H1 (cell line): Measurements from ENCODE around the gene GPC4. TPM values are rescaled to one million over a fixed set of nuclear protein-coding genes. Genes with fewer than 3 reads are reported as not detected.

Source experiments
- CTCF ChIA-PET: fragments of 300-600 bp; sonication (Branson Sonifier 250); formaldehyde crosslinking; loops from one replicate; lab custom pipeline; 2021; ENCODE audit not compliant: partially characterized antibody; lab: Charles Lee
- POLR2A ChIA-PET: fragments of 300-600 bp; sonication (Branson Sonifier 250); formaldehyde crosslinking; loops from one replicate; lab custom pipeline; 2021; ENCODE audit warnings: inconsistent platforms; ENCODE audit not compliant: partially characterized antibody; lab: Charles Lee
- DNase-seq, 2 experiments: peaks; one replicate each; pipeline versions ENCODE4 v3.0.0 to v3.0.0-alpha.2; 2010 to 2022; ENCODE audit warnings: low spot score in 2 of 2, low read depth in 1 of 2, mixed read lengths in 1 of 2
- FAIRE-seq: peaks from 2 replicates; lab custom pipeline; 2011; peaks lifted over from hg19 to GRCh38; lab: Jason Lieb, UNC
- H2AFZ ChIP-seq: 2 replicates; pipeline ENCODE4 v1.8.1; 2012; ENCODE audit warnings: low read length, inconsistent platforms
- H2AK5ac ChIP-seq: 2 replicates; pipeline ENCODE4 v1.6.1; 2013; ENCODE audit warnings: low read depth, low read length
- H2BK120ac ChIP-seq: replicated peaks from 2 replicates; pipeline ENCODE3; 2013; ENCODE audit warnings: low read depth, low read length, inconsistent platforms
- H2BK12ac ChIP-seq: 2 replicates; pipeline ENCODE4 v1.6.1; 2013; ENCODE audit warnings: low read depth, low read length
- H2BK15ac ChIP-seq: 2 replicates; pipeline ENCODE4 v1.6.1; 2013; ENCODE audit warnings: low read length
- H2BK20ac ChIP-seq: 2 replicates; pipeline ENCODE4 v1.6.1; 2013; ENCODE audit warnings: low read length
- H2BK5ac ChIP-seq: 2 replicates; pipeline ENCODE4 v1.6.1; 2013; ENCODE audit warnings: low read depth, low read length
- H3K14ac ChIP-seq: 2 replicates; pipeline ENCODE4 v1.6.1; 2013; ENCODE audit warnings: inconsistent platforms; ENCODE audit not compliant: insufficient read length
- H3K18ac ChIP-seq: 2 replicates; pipeline ENCODE4 v1.6.1; 2013; ENCODE audit warnings: low read length; ENCODE audit errors: extremely low read depth
- H3K23ac ChIP-seq: 2 replicates; pipeline ENCODE4 v1.6.1; 2013; ENCODE audit warnings: inconsistent platforms; ENCODE audit not compliant: insufficient read length
- H3K23me2 ChIP-seq: 2 replicates; pipeline ENCODE4 v1.6.1; 2013; ENCODE audit warnings: low read depth, low read length
- H3K27ac ChIP-seq: 2 replicates; pipeline ENCODE4 v1.6.1; 2011; ENCODE audit warnings: low read depth, low read length, inconsistent platforms
- H3K27me3 ChIP-seq, 4 experiments: replicated peaks in 1 of 4; 1 replicate in 1 of 4; 2 replicates in 3 of 4; pipeline versions ENCODE4 v1.6.1 to v1.8.1; 2011 to 2013; ENCODE audit warnings: low read length in 3 of 4, mild to moderate bottlenecking in 3 of 4, inconsistent platforms in 2 of 4, mixed read lengths in 2 of 4, moderate library complexity in 1 of 4; ENCODE audit not compliant: control insufficient read depth in 3 of 4, insufficient read depth in 3 of 4; ENCODE audit errors: extremely low read depth in 1 of 4
- H3K36me3 ChIP-seq, 4 experiments: 2 replicates each; pipeline versions ENCODE4 v1.6.1 to v1.8.1; 2011 to 2013; ENCODE audit warnings: mild to moderate bottlenecking in 4 of 4, low read length in 3 of 4, moderate library complexity in 2 of 4, control low read depth in 1 of 4, inconsistent platforms in 1 of 4; ENCODE audit not compliant: insufficient read depth in 4 of 4, control insufficient read depth in 2 of 4
- H3K4ac ChIP-seq: replicated peaks from 2 replicates; pipeline ENCODE3; 2013; ENCODE audit warnings: low read length, low read depth, mixed read lengths, inconsistent platforms; ENCODE audit not compliant: insufficient read length
- H3K4me1 ChIP-seq, 4 experiments: replicated peaks in 1 of 4; 1 replicate in 1 of 4; 2 replicates in 3 of 4; pipeline versions ENCODE4 v1.6.1 to v1.8.1; 2011 to 2013; ENCODE audit warnings: low read length in 3 of 4, inconsistent platforms in 2 of 4, mixed read lengths in 1 of 4; ENCODE audit not compliant: insufficient read depth in 4 of 4, control insufficient read depth in 3 of 4
- H3K4me2 ChIP-seq, 2 experiments: 2 replicates each; pipeline versions ENCODE4 v1.6.1 to v1.8.1; 2011 to 2013; ENCODE audit warnings: low read depth in 2 of 2, low read length in 2 of 2, control low read depth in 1 of 2, inconsistent platforms in 1 of 2, mild to moderate bottlenecking in 1 of 2; ENCODE audit not compliant: insufficient read depth in 1 of 2
- H3K4me3 ChIP-seq, 4 experiments: fragments of 200-600, 300-600 bp in 1 of 4; sonication (generic), shearing (Covaris generic), sonication (Bioruptor Twin) in 1 of 4; 2 replicates each; pipeline versions ENCODE4 v1.5.1 to v1.8.1; 2011 to 2016; ENCODE audit warnings: low read length in 4 of 4, low read depth in 3 of 4, control low read depth in 2 of 4, inconsistent platforms in 2 of 4, mild to moderate bottlenecking in 2 of 4, mixed read lengths in 1 of 4, moderate library complexity in 1 of 4; ENCODE audit not compliant: insufficient read depth in 2 of 4; ENCODE audit errors: extremely low read depth in 1 of 4
- H3K56ac ChIP-seq: replicated peaks from 2 replicates; pipeline ENCODE3; 2013; ENCODE audit warnings: low read depth, mild to moderate bottlenecking, mixed read lengths, low read length, inconsistent platforms; ENCODE audit not compliant: insufficient read length
- H3K79me1 ChIP-seq: 2 replicates; pipeline ENCODE4 v1.6.1; 2013; ENCODE audit warnings: low read depth, low read length, control low read depth
- H3K79me2 ChIP-seq, 2 experiments: 2 replicates each; pipeline versions ENCODE4 v1.6.1 to v1.8.1; 2012 to 2013; ENCODE audit warnings: low read length in 2 of 2, mild to moderate bottlenecking in 2 of 2, inconsistent platforms in 1 of 2; ENCODE audit not compliant: insufficient read depth in 2 of 2, control insufficient read depth in 1 of 2
- H3K9ac ChIP-seq, 4 experiments: replicated peaks in 1 of 4; 1 replicate in 1 of 4; 2 replicates in 3 of 4; pipeline versions ENCODE4 v1.6.1 to v1.8.1; 2011 to 2013; ENCODE audit warnings: low read depth in 3 of 4, low read length in 3 of 4, control low read depth in 2 of 4, mild to moderate bottlenecking in 2 of 4, moderate library complexity in 2 of 4, inconsistent platforms in 1 of 4; ENCODE audit errors: extremely low read depth in 1 of 4
- H3K9me3 ChIP-seq, 2 experiments: 2 replicates each; pipeline versions ENCODE4 v1.6.1 to v1.8.1; 2012 to 2013; ENCODE audit warnings: mild to moderate bottlenecking in 2 of 2, moderate library complexity in 2 of 2, control low read depth in 1 of 2, inconsistent platforms in 1 of 2, low read depth in 1 of 2, low read length in 1 of 2, mixed read lengths in 1 of 2; ENCODE audit not compliant: insufficient read depth in 2 of 2
- H4K20me1 ChIP-seq, 2 experiments: replicated peaks in 1 of 2; 2 replicates each; pipeline versions ENCODE3 to v1.8.1; 2011 to 2013; ENCODE audit warnings: inconsistent platforms in 2 of 2, low read length in 2 of 2, mild to moderate bottlenecking in 1 of 2; ENCODE audit not compliant: insufficient read depth in 2 of 2, control insufficient read depth in 1 of 2
- H4K5ac ChIP-seq: 2 replicates; pipeline ENCODE4 v1.6.1; 2013; ENCODE audit warnings: low read length, low read depth, mixed read lengths, inconsistent platforms; ENCODE audit not compliant: insufficient read length
- H4K8ac ChIP-seq: 2 replicates; pipeline ENCODE4 v1.8.0; 2013; ENCODE audit warnings: mild to moderate bottlenecking, moderate library complexity, low read length, inconsistent platforms; ENCODE audit not compliant: insufficient read depth; ENCODE audit errors: extremely low read depth
- H4K91ac ChIP-seq: replicated peaks from 2 replicates; pipeline ENCODE3; 2013; ENCODE audit warnings: low read length, mixed read lengths, inconsistent platforms; ENCODE audit not compliant: insufficient read length
- CTCF ChIP-seq, 3 experiments: IDR thresholded peaks; 1 replicate in 2 of 3; 2 replicates in 1 of 3; pipeline versions ENCODE4 v1.5.1 to v1.6.1; 2011; ENCODE audit warnings: low read length in 3 of 3, mild to moderate bottlenecking in 3 of 3, inconsistent platforms in 2 of 3, low read depth in 1 of 3, moderate library complexity in 1 of 3; ENCODE audit not compliant: insufficient read depth in 1 of 3; ENCODE audit errors: control extremely low read depth in 1 of 3
- GTF2F1 ChIP-seq: IDR thresholded peaks from 2 replicates; pipeline ENCODE4 v1.6.1; 2012; ENCODE audit warnings: low read depth, low read length, improper control_type of control experiment, borderline replicate concordance
- HDAC2 ChIP-seq, 2 experiments: fragments of 300-600 bp in 1 of 2; sonication (generic) in 1 of 2; IDR thresholded peaks; 2 replicates each; pipeline ENCODE4 v1.6.1; 2011 to 2012; ENCODE audit warnings: low read depth in 2 of 2, low read length in 2 of 2, mild to moderate bottlenecking in 2 of 2, moderate library complexity in 2 of 2, borderline replicate concordance in 1 of 2, inconsistent platforms in 1 of 2
- KDM1A ChIP-seq: fragments of 200-600, 300-600 bp; sonication (generic); IDR thresholded peaks from 2 replicates; pipeline ENCODE4 v1.7.1; 2016; ENCODE audit warnings: mild to moderate bottlenecking, low read length, borderline replicate concordance
- MAFK ChIP-seq: IDR thresholded peaks from 2 replicates; pipeline ENCODE4 v1.6.1; 2012; ENCODE audit warnings: low read depth, mild to moderate bottlenecking, improper control_type of control experiment, low read length
- PHF8 ChIP-seq: fragments of 200-600 bp; sonication (generic); conservative IDR thresholded peaks from 2 replicates; pipeline ENCODE4 v1.7.1; 2012; ENCODE audit warnings: low read depth, mild to moderate bottlenecking, inconsistent platforms, low read length, moderate library complexity
- RNF2 ChIP-seq: fragments of 200-900, 300-1000 bp; sonication (generic); IDR thresholded peaks from 2 replicates; pipeline ENCODE4 v1.7.1; 2016; ENCODE audit warnings: borderline replicate concordance, low read depth, mild to moderate bottlenecking, antibody characterized with exemption, low read length; ENCODE audit not compliant: poor library complexity, severe bottlenecking; ENCODE audit errors: missing control alignments
- USF2 ChIP-seq: IDR thresholded peaks from 2 replicates; pipeline ENCODE4 v1.6.1; 2011; ENCODE audit warnings: low read length, improper control_type of control experiment
- WGBS, 2 experiments: shearing (Covaris generic) in 1 of 2; methylation state at CpG; one replicate each; pipeline versions ENCODE4 v1.1.6 to v1.1.7; 2013 to 2015; ENCODE audit warnings: low lambda C conversion rate in 2 of 2, mixed read lengths in 2 of 2, inconsistent platforms in 1 of 2, low coverage in 1 of 2, missing lambda C conversion rate in 1 of 2; ENCODE audit not compliant: insufficient replicate concordance in 2 of 2, insufficient coverage in 1 of 2, insufficient read length in 1 of 2; ENCODE audit errors: extremely low coverage in 1 of 2, missing lambda C conversion rate in 1 of 2; 5-methylcytosine and 5-hydroxymethylcytosine counted together
- polyA plus RNA-seq, 7 experiments: library from polyadenylated mRNA; depleted of rRNA in 3 of 7; stranded (reverse) in 5 of 7; unstranded in 2 of 7; fragments of >200 nt in 5 of 7; fragments of 200-250 nt in 2 of 7; gene quantifications; 1 replicate in 5 of 7; 2 replicates in 1 of 7; 4 replicates in 1 of 7; pipeline versions ENCODE4 v1.2.1 to v1.2.3, GENCODE V29; 2011 to 2013; ENCODE audit warnings: missing spikeins in 2 of 7, mixed read lengths in 2 of 7
- total RNA-seq: library from RNA; stranded (reverse); fragmentation: NEBNext Ultra II Directional; extraction: Animal tissue kit (Norgen Biotek cat#: 25700); gene quantifications from 2 replicates; pipeline ENCODE4 v1.2.1, GENCODE V29; 2021

The GPC4 gene
- total and polyA plus RNA-seq, 2 of the 8 experiments (the other 6 are each of a cell fraction or from before 2014, with no cell fraction given) = 46.8 to 230 TPM

DNA sequence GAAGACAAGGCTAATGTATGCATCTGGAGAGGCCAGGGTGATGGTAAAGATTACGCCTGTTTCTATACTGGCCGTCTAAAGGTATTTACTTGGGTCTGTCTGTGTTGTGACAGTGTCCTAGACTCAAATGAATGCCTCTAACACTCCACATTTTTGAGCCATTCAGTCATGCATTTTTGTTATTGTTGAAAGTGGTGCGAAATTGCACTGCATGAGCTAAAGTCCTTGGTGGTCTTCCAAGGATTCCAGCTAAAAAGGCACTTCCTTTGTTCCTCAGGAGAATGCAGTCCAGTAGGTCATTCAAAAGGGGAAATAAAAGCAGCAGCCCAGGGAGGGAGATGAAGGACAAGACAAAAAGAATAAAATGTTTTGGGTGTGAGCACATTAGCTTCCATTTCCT lies 3.0 kb downstream of the GPC4 start:
- FAIRE-seq = no peak
- Histone ChIP-seq H4K8ac (no peak overlapping the region), H4K20me1 (peaks cover 17 to 27% of the 10 kb centered on the region in 2 experiments)
- TF ChIP-seq USF2 (no peak), HDAC2 (IDR thresholded peaks at IDR 0.05; ENCODE audit: borderline replicate concordance in 1 of 2, low read depth in 2 of 2, low read length in 2 of 2) (no peak), GTF2F1 (no peak), KDM1A (no peak), CTCF (IDR thresholded peaks at IDR 0.05; ENCODE audit: control extremely low read depth in 1 of 3, insufficient read depth in 1 of 3, low read depth in 1 of 3, low read length in 3 of 3) (no peak), MAFK (no peak), PHF8 (no peak), RNF2 (no peak)

More for the DNA sequence above, 3.0 kb downstream of the GPC4 start:
- H3K79me2 ChIP-seq = peaks cover 38 to 78% of the 10 kb centered on the region in 2 experiments
- no peak overlapping the region for H3K23ac ChIP-seq
- no peak overlapping the region for H2BK12ac ChIP-seq
- H3K36me3 ChIP-seq = peaks cover 2 to 36% (median 11%) of the 10 kb centered on the region in 4 experiments; a peak in 7 of 8 replicates
- no peak overlapping the region for H2BK5ac ChIP-seq
- no peak overlapping the region for H2AK5ac ChIP-seq
- H3K9me3 ChIP-seq = no peaks in the 10 kb centered on the region
- H3K4me3 ChIP-seq = peak overlapping the region; percentile 72 to 97 (median 86); a peak in 6 of 8 replicates
- 49% methylated on average over 3 of the region's 3 CpGs; no CpG with 5 or more reads in 1 of the 2 experiments for WGBS, 2 experiments
- ChIA-PET CTCF (interaction anchor here (1.3 to 1.6 kb wide), 3 partner anchors 14 to 258 kb away, joined by 3 to 5 read pairs (median 4); no protein-coding TSS in a partner anchor), POLR2A (interaction anchor here (0.8 to 1.4 kb wide), 7 partner anchors 14 to 257 kb away, joined by 3 to 4 read pairs (median 4); no protein-coding TSS in a partner anchor)
- H4K91ac ChIP-seq = no peak overlapping the region
- H3K56ac ChIP-seq = no peak overlapping the region
- no peak overlapping the region for H3K14ac ChIP-seq
- peaks cover 7% of the 10 kb centered on the region; the same call in 1 of the 2 replicates for H3K79me1 ChIP-seq
- no peak overlapping the region for H2BK120ac ChIP-seq
- H3K4ac ChIP-seq = no peak overlapping the region
- no peaks in the 10 kb centered on the region for H3K27me3 ChIP-seq
- DNase-seq = no peak
- H2BK20ac ChIP-seq = no peak overlapping the region
- H2BK15ac ChIP-seq = no peak overlapping the region
- no peak overlapping the region for H2AFZ ChIP-seq
- peak overlapping the region; percentile 71 to 75 for H3K4me2 ChIP-seq
- H4K5ac ChIP-seq = no peak overlapping the region
- peaks cover 7% of the 10 kb centered on the region; the same call in 1 of the 2 replicates for H3K23me2 ChIP-seq
- H3K9ac ChIP-seq = no peak overlapping the region; a peak in 1 of 7 replicates
- no peak overlapping the region for H3K27ac ChIP-seq
- no peak overlapping the region for H3K18ac ChIP-seq
- H3K4me1 ChIP-seq = peaks cover 0 to 15% (median 5%) of the 10 kb centered on the region in 4 experiments; a peak in 3 of 7 replicates
